ENCODE data around the gene FBXO47. TPM values are rescaled to one million over a fixed set of nuclear protein-coding genes. Genes with fewer than 3 reads are reported as not detected.

The FBXO47 gene
- total RNA-seq, 1 experiment from 2014 or later, result not detected

- CTCF ChIA-PET, result no interaction called here
- H3K27ac Mint-ChIP-seq (ENCODE audit: unreplicated experiment), result no peak overlapping the region
Observed at GRCh38 chr17:38961413-38961812, 5.8 kb downstream of the FBXO47 start.

GRCh38 chr17:38960402-38960801 is 6.8 kb downstream of the FBXO47 start:
- BruUV-seq (replicated peaks), result no TSS peak
- DNase-seq, result no peak
- no peaks in the 10 kb centered on the region for H3K4me1 Mint-ChIP-seq (ENCODE audit: low read depth, unreplicated experiment)
- no peak overlapping the region for H3K27ac Mint-ChIP-seq (ENCODE audit: unreplicated experiment)
- no peaks in the 10 kb centered on the region for H3K36me3 Mint-ChIP-seq (ENCODE audit: insufficient read depth, unreplicated experiment)
- no peaks in the 10 kb centered on the region for H3K9me3 Mint-ChIP-seq (ENCODE audit: low read depth, unreplicated experiment)
- H3K27me3 Mint-ChIP-seq (ENCODE audit: unreplicated experiment), result no peaks in the 10 kb centered on the region
- H3K4me3 Mint-ChIP-seq (ENCODE audit: low read depth, unreplicated experiment), result no peak overlapping the region
- intact Hi-C loops (cut with micrococcal nuclease; ENCODE audit: unreplicated experiment), result no loop called here
- CTCF ChIA-PET, result interaction anchor here (0.7 kb wide), 2 partner anchors 913 to 934 kb away, joined by 3 read pairs; no protein-coding TSS in a partner anchor
- TF ChIP-seq CTCF (IDR thresholded peaks at IDR 0.05; ENCODE audit: unreplicated experiment), result no peak

More at GRCh38 chr17:38961413-38961812, 5.8 kb downstream of the FBXO47 start:
- Mint-ChIP-seq H3K4me3 (ENCODE audit: low read depth, unreplicated experiment) (no peak overlapping the region), H3K4me1 (ENCODE audit: low read depth, unreplicated experiment) (no peaks in the 10 kb centered on the region), H3K36me3 (ENCODE audit: insufficient read depth, unreplicated experiment) (no peaks in the 10 kb centered on the region), H3K27me3 (ENCODE audit: unreplicated experiment) (no peaks in the 10 kb centered on the region), H3K9me3 (ENCODE audit: low read depth, unreplicated experiment) (no peaks in the 10 kb centered on the region)
- no peak for TF ChIP-seq CTCF (IDR thresholded peaks at IDR 0.05; ENCODE audit: unreplicated experiment)
- no peak for DNase-seq
- BruUV-seq (replicated peaks), result no TSS peak
- intact Hi-C loops (cut with micrococcal nuclease; ENCODE audit: unreplicated experiment), result no loop called here

- Mint-ChIP-seq H3K9me3 (ENCODE audit: low read depth, unreplicated experiment) (no peaks in the 10 kb centered on the region), H3K4me1 (ENCODE audit: low read depth, unreplicated experiment) (no peaks in the 10 kb centered on the region), H3K27ac (ENCODE audit: unreplicated experiment) (no peak overlapping the region), H3K4me3 (ENCODE audit: low read depth, unreplicated experiment) (no peak overlapping the region), H3K27me3 (ENCODE audit: unreplicated experiment) (no peaks in the 10 kb centered on the region), H3K36me3 (ENCODE audit: insufficient read depth, unreplicated experiment) (no peaks in the 10 kb centered on the region)
- no peak for DNase-seq
- CTCF ChIA-PET, result interaction anchor here (0.6 to 0.7 kb wide), 2 partner anchors 154 to 384 kb away, joined by 4 to 7 read pairs; no protein-coding TSS in a partner anchor
- no peak for TF ChIP-seq CTCF (IDR thresholded peaks at IDR 0.05; ENCODE audit: unreplicated experiment)
- intact Hi-C loops (cut with micrococcal nuclease; ENCODE audit: unreplicated experiment), result no loop called here
- no TSS peak for BruUV-seq (replicated peaks)
Observed at GRCh38 chr17:38959508-38959907, 7.7 kb downstream of the FBXO47 start.

- H3K36me3 Mint-ChIP-seq (ENCODE audit: insufficient read depth, unreplicated experiment), result no peaks in the 10 kb centered on the region
- H3K27me3 Mint-ChIP-seq (ENCODE audit: unreplicated experiment), result no peaks in the 10 kb centered on the region
- no peak overlapping the region for H3K4me3 Mint-ChIP-seq (ENCODE audit: low read depth, unreplicated experiment)
- DNase-seq, result no peak
- no peaks in the 10 kb centered on the region for H3K4me1 Mint-ChIP-seq (ENCODE audit: low read depth, unreplicated experiment)
- BruUV-seq (replicated peaks), result no TSS peak
- intact Hi-C loops (cut with micrococcal nuclease; ENCODE audit: unreplicated experiment), result no loop called here
- no peaks in the 10 kb centered on the region for H3K9me3 Mint-ChIP-seq (ENCODE audit: low read depth, unreplicated experiment)
- CTCF ChIA-PET, result interaction anchor here (0.6 to 1.4 kb wide), 6 partner anchors 24 to 195 kb away, joined by 3 to 6 read pairs (median 4); partner anchors contain the start of gene RPL23
- TF ChIP-seq CTCF (IDR thresholded peaks at IDR 0.05; ENCODE audit: unreplicated experiment), result no peak
- H3K27ac Mint-ChIP-seq (ENCODE audit: unreplicated experiment), result no peak overlapping the region
Observed at GRCh38 chr17:38958756-38959155, 8.4 kb downstream of the FBXO47 start.
